GM19238 (cell line): Measurements from ENCODE around the gene SCAANT1.

Source experiments
- DNase-seq: peaks from one replicate; pipeline ENCODE4 v3.0.0; 2011; ENCODE audit warnings: low spot score; ENCODE audit not compliant: insufficient read length

SCAANT1 gene

GRCh38 chr3:63905731-63906620, 6.2 kb downstream of the SCAANT1 start:
- no peak for DNase-seq

GRCh38 chr3:63900459-63900858, 11.7 kb downstream of the SCAANT1 start:
- DNase-seq: no peak

- DNase-seq: no peak
Observed at GRCh38 chr3:63900010-63900409, 12.2 kb downstream of the SCAANT1 start.

DNA sequence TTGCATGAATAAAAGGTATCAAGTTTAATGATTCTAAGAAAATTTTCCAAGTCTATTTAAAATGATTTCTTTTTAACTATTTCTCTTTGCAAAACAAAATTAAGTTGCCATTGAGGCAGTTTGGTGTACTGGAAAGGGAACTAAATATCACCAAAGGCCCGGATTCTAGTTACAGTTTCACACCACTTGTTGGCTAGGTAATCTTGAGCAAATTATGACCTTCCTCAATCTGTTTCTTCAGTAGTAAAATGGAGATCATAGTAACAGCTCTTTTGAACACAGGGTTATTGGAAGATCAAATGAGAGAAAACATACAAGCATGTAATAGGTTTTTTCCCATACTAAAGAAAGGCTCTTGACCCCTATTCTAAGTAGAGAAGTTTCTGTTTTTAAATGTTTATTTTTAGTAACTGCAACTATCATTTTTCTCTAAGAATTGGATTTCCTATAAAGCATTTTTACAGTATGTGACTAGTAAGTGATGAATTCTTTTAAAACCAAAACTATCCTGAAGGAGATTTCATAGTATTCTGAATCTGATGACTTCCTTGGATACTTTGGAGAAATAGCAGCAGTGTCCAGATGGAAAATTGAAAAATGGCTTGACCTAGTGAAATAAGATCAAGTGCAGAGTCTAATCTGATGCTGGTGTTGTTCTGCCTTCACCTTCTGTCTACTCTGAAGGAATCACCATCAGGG, 15.7 kb downstream of the SCAANT1 start:
- DNase-seq: no peak

DNA sequence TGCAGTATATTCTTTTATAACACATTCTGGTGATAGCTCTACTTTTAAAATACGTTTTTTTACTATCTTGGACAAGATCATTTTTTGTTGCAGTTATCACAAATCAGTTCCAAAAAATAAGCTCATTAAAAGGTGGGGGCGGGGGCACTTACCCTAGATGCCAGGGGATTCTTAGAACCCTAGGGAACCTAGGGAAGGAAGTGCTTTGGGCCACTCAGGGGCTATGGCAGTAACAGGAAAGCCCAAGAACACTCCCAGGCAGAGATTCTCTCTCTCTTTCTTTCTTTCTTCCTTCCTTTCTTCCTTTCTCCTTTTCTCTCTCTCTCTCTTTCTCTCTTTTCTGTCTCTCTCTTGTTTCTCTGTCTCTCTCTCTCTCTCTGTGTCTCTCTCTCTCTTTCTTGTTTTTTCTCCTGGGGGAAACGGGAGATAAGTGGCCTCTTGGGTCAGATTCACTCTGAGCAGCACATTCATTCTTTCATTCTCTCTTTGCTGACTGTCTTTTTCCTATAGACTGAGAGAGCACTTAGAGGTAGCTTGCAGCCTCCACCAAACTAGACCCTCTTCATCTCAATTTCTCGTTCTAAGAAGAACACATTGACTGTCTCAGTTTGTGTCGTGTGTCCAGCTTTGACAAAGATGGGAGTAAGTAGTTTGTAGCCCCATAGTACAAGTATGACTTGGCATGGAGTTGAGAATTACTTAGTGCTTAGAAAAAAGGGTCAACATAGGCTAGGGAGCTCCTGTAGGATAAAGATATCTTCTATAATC, 16.6 kb downstream of the SCAANT1 start:
- no peak for DNase-seq

DNA sequence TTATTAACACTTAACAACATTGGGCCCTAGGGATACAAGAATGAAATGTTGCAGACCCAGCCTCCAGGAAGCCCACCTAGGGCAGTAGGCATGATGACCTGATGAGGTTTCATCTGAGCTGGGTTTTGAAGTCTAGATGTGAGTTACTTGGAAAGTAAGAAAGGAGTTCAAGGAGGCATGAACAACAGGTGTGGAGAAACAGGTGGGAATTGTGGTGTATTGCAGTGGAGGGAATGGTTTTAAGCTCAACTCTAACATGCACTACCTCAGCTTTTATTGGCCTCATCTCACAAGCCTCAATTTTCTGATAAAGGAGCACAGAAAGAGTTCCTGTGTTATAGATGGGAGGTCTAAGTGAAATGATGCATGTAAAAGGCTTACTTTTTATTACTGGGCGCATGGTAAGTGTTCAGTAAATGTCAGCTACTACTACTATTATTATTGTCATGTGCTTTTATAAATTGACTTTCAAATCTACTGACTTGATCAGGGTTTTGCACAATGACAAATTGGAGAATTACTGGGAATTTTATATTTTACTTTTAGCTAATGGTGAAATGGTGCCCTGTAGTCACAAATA, 19.3 kb downstream of the SCAANT1 start:
- DNase-seq: no peak

- no peak for DNase-seq
Observed at GRCh38 chr3:63891518-63891917, 20.7 kb downstream of the SCAANT1 start.

DNA sequence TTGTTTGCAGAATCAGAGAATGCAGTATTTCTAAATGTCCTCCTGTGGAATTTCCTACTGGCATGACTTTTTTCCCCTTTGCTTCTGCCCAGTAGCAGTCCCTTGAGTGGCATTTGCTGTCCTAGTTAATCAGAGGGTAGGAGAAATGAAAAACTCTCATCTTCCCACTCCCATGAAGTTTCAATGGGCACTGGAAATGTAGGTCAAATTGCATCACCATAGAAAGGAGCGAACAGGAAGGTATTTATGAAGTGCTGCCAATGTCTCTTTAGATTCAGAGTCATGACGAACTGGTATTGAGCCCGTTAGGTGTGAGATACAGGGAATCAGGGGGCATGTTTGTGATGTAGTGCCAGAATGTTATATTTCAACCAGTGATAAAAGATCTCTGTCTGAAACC, 25.3 kb downstream of the SCAANT1 start:
- no peak for DNase-seq

DNA sequence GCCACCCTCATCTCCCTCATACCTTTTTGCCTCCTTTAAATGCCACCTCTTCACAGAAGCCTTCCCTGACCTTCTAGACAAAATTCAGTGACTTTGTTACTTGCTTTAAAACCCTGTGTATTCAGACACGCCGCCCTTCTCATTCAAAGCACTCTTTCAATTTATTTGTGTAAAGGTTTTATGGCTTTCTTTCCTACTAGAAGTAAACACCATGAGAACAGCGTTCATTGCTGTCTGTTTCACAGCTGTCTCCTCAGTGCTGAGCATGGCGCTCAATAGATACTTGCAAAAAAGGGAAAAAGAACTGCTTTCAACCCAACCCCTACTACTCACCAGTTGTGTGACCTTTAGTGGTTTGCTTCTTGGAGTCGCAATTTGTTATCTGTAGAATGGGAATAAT, 31.5 kb downstream of the SCAANT1 start:
- no peak for DNase-seq

DNA sequence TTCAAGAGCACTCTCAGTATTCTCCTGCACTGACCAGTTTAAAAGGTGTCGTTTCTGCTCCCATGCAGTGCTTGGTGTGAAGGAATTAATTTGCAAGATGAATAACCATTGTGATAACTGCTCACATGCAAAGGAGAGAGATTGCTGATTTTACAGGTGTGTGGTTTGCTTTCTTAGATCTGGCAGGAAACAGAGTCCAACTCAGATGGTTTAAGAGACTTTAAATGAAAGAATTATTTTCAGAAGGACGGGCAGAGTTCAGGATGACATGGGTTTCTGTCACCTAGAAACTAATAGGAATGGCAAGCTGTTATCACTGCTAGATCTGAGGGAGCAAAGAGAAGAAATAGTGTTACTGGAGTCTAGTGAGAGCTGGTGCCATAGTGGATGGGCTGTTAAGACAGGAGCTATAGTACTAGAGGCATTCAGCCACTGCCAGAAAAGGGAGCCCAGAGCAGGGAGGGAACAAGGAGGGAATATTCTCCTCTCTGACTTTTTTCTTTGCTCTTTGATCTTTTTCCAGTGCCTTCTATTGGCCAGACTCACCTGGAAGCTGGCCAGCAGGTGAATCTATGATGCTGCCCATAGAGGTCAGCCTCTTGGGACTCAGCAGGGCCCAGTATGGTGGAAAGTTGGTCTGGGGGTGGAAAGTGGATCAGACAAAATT, 33.7 kb downstream of the SCAANT1 start:
- DNase-seq: no peak

DNA sequence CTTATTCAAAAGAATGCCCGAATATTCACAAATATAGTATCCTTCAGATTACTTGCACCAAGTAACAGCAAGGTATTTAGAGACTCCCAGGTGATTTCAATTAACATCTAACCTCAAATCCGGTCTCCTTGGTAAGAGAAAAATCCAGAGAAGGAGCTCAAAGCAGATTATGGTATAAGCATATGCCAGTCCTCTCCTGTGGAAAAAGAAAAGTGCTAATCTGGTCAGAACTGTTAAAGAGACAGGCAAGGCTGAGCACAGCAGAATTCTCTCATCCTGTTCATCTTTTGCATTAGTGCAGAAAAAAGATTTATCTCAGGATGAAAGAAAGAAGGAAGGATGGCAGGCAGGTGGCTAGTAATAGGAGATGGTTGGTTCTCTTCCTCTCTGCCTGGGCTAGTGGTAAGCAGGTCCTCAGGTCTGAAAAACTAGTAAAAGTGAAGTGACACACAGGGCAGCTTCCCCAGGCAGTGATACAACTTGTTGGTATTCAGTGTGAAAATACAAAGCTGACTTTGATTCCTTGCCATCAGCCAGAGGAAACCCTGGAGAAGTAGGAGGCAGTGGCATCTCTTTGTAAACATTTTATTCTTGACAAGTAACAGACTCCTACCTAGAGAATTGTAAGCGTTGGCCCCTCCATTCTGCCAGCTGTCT, 34.3 kb downstream of the SCAANT1 start:
- no peak for DNase-seq

DNA sequence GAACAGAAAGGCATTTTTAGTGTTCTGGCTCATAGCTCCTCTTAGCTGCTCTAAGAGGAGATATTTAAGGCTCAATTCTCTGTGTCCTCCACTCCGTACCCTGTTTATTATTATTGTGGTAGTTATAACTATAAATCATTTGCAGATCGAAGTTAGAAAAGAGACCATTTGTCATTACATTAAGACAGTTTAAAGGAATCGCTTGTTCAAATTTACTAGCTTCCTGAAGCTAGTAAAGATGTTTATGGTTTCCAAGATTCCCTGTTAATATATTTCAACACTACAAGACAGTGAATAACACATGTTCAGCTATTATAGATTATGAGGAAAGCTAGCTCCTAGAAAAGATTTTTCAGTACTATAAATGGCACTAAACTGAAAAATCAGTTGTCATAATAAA, 35.9 kb downstream of the SCAANT1 start:
- no peak for DNase-seq

DNA sequence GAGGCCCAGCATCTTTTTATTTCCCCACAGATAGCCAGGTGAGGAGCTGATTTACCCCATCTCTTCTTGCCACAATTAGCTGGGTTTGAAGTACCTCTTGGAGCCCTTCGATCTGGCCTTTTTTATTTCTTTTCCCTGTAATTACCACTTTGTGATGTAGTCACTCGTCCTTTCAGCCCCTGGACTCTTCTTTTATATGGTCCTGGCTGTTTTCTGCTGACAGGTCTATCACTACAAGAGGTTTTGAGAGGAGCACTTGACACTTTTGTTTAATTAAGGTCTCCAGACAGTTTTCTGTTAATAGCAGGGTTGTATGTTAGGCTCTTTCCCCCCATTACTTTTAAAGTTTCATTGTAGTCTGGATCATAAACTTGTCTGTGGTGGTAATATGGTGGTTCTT, 36.7 kb downstream of the SCAANT1 start:
- no peak for DNase-seq

GRCh38 chr3:63874769-63875168, 37.4 kb downstream of the SCAANT1 start:
- DNase-seq: no peak

DNA sequence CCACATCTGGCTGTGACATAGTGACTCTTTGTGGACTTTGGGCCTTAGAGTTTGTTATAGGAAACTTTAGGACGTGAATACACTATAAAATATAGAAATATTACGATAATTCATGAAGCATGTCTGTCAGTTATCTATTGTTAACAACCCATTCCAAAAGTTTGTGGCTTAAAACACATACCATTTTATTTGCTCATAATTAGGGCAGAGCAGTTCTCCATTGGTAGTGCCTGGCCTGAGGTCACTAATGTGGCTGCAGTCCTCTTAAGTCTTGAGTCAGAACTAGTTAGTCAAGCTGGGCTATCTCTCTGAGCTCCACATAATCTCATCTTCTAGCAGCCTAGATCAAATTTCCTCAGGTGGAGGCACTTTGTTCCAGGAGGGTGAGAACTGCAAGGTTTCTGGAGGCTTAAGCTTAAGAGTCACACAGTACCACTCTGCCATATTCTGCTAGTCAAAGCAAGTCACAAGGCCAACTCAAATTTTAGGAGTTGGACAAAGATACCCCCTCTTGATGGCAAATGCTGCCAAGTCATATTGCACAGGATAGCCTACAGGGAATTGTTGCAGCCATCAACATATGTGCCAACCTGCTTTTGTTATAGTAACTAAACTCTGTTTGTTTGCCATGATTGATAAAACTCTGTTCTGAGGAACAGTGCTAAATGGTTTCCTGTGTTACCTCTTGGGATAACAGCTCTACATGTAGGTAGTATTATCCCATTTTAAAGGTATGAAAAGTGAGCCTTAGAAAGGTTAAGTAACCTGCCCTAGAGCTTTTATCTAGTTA, 39.9 kb downstream of the SCAANT1 start:
- no peak for DNase-seq

GRCh38 chr3:63870615-63871005, 41.6 kb downstream of the SCAANT1 start:
- no peak for DNase-seq

- DNase-seq: no peak
Observed at GRCh38 chr3:63869940-63870614, 42.1 kb downstream of the SCAANT1 start.

GRCh38 chr3:63867225-63867624, 45.0 kb downstream of the SCAANT1 start:
- no peak for DNase-seq

DNA sequence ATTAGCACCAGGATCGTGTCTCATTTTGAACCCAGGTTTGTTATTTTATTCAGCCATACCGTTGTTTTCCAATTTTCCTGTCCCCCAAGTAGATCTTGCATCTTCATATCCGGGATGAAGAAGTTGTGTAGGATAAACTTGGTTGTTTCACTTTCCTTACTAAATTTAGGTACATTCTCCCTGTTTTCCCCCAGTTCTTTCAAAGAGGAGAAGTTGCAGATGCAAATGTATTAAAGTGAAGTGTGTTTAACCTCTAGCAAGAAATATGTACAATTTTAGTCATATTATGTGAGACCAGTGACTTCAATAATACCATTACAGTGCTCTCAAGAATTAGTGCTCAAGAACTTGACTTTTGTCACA, 47.2 kb downstream of the SCAANT1 start:
- no peak for DNase-seq
